Bone marrow (tissue), 2 donors: ENCODE data around the gene SLC7A5.
A peak's percentile ranks its signal among the peaks of the same experiment; 100 is the strongest.
"Not testable (repeated sequence)": the region's sequence is repeated elsewhere in the genome, so short reads cannot be mapped to it uniquely, and the experiment has no call there.

ENCODE experiments used
- DNase-seq, 2 donors: peaks; one replicate each; lab custom pipeline; 2025; lab: John Stamatoyannopoulos, UW

SLC7A5 gene

GRCh38 chr16:87822108-87822970, 47.0 kb downstream of the SLC7A5 start:
- no peak for DNase-seq

- DNase-seq = no peak
Observed at GRCh38 chr16:87821376-87822107, 47.8 kb downstream of the SLC7A5 start.

- DNase-seq = no peak
Observed at GRCh38 chr16:87819983-87820382, 49.3 kb downstream of the SLC7A5 start.

GRCh38 chr16:87819282-87819681, 50.0 kb downstream of the SLC7A5 start:
- DNase-seq = no peak

- no peak for DNase-seq
Observed at GRCh38 chr16:87818533-87819161, 50.7 kb downstream of the SLC7A5 start.

- DNase-seq = no peak
Observed at GRCh38 chr16:87817910-87818309, 51.4 kb downstream of the SLC7A5 start.

DNA sequence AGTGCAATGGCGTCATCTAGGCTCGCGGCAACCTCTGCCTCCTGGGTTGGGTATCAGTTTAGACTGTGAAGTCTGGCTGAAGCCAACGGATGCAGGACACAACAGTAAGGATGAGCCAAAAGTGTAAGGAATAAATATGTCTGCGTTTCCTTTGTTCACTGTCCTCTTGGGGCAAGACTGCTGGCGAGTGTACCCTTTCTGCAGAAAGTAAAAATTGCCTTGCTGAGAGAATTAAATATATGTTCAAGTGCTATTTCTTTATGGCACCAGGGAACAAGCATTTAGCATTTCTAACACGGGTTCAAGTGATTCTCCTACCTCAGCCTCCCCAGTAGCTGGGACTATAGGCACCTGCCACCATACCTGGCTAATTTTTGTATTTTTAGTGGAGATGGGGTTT, 51.9 kb downstream of the SLC7A5 start:
- not testable (repeated sequence) for DNase-seq

- peak in 1 of 2 donors; percentile 3 for DNase-seq
Observed at GRCh38 chr16:87816507-87817100, 52.7 kb downstream of the SLC7A5 start.

DNA sequence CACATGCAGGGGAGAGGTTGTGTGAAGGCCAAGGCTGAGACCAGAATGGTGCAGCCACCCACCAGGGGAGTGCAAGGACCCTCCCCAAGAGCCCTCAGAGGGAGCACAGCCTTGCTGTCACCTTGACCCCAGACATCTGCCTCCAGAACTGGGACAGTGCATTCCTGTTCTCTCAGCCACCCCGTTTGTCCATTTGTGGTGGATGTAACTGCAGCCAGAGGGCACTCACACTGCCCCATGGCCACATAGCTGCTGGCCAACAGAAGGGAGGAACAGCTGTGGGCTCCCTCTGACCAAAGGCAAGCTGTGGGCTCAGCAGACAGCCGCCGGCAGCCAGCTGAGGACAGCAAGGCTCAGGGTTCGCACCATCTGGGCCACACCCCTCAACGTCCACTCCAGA, 53.7 kb downstream of the SLC7A5 start:
- DNase-seq = no peak

DNA sequence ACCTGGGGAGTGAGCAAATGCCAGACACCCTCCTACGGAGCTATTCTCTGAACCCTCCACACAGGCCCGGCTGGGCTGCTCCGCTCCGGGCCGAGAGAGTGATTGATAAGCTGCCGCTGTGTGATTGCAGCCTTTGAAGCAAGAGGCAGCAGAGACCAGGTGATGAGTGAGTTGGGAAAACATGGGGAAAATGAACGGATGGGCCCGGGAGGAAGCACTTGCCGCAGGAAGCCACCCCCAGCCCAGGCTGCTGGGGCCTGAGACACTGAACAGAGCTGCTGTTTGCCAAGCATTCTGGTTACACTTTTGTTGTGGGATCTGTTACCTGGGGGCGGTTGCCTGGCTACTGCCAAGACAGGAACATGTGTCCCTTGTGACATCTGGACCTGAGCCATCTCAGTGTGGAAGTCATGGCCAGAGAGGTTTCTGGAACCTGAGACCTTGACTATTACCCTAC, 57.1 kb downstream of the SLC7A5 start:
- DNase-seq = no peak

DNA sequence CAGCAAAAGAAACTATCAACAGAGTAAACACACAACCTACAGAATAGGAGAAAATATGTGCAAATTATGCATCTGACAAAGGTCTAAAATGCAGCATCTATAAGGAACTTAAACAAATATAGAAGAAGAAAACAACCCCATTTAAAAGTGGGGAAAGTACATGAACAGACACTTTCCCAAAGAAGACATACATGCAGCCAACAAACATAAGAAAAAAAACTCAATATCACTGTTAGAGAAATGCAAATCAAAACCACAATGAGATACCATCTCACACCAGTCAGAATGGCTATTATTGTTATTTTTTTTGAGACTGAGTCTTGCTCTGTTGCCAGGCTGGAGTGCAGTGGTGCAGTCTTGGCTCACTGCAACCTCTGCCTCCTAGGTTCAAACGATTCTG, 57.9 kb downstream of the SLC7A5 start:
- not testable (repeated sequence) for DNase-seq

DNA sequence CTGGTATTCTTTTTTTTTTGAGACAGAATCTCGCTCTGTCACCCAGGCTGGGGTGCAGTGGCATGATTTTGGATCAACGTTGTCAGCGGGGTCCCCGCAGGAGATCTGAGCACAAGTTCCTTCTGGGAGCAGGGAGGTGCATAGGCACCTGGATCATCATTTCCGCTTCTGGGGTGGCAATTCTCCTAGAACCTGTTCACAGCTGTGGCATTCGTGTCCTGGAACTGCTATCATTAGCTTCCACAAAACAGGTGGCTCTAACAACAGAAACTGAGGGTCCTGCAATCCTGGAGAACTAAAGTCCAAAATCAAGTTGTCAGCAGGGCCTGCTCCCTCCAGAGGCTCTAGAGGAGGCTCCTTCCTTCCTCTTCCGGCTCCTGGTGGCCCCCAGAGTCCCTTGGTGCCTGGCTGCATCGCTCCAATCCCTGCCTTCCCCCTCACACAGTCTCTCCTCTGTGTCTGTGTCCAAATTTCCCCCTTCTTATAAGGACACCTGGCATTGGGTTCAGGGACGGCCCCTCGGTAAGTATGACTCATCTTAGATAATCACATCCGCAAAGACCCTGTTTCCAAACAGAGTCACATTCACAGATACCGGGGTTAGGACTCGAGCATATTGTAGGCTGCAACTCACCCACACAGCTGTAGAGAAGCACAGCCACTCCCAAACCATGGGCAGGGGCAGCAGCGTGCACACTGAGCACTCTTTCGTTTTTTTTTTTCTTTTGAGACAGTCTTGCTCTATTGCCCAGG, 60.0 kb downstream of the SLC7A5 start:
- peak in 1 of 2 donors; percentile 7 for DNase-seq

- no peak for DNase-seq
Observed at GRCh38 chr16:87808108-87808507, 61.2 kb downstream of the SLC7A5 start.

DNA sequence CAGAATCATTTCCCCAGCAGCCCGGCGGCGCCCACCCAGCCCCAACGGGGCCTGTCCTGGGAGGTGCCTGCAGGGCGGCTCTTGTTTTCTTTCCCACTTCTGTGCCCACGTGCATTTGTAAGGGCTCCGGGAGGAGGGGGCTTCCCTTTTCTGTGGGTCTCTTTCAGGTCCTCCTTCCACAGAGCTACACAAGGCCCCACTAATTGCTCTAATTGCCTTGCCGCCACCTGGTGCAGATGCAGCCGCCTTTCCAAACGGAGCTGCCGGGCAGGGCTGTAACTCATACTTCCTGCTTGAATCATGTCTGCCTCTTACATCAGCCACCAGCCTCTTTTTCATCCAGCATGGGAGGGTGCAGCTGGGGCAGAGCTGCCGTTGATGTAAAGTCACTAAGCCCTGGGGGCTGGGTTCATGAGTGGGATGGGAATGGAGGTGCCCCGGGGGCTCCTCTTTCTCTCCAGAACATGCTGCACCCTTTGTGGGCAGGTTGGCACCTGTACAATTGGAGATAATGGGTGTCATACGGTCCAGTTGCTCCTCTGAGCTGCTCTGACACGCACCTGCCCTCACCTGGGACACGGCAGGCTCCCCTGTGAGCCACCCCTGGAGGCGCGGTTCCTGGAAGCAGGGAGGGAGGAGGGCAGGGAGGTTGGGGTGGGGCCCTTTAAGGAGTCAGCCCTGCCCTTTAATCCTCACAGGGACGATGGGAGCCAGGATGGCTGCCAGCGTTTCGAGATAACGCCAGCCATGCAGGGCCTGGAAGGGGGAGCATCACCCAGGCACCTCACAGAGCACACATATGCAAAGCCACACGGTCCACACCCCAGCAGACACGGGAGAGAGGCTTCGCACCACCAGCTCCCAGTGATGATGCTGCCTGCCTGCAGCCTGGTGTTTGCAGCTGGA, 62.4 kb downstream of the SLC7A5 start:
- peak; percentile 38 to 85 for DNase-seq

DNA sequence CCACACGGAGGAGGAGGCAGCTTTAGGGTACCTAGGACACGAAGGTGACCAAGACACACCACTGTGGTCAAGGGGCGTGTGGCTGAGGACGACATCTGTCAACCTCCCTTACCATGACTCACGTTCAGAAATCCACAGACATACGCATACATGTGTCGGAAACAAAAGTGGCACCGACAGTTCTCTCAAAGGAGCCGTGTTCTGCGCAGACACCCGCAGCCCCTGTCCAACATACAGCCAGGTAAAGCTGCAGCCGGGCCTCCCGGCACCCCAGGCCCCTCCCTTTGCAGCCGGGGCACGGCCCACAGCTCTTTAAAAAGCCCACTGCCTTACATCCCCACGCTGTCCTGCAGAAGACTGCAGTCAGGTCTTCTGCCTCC, 63.1 kb downstream of the SLC7A5 start:
- no peak for DNase-seq

DNA sequence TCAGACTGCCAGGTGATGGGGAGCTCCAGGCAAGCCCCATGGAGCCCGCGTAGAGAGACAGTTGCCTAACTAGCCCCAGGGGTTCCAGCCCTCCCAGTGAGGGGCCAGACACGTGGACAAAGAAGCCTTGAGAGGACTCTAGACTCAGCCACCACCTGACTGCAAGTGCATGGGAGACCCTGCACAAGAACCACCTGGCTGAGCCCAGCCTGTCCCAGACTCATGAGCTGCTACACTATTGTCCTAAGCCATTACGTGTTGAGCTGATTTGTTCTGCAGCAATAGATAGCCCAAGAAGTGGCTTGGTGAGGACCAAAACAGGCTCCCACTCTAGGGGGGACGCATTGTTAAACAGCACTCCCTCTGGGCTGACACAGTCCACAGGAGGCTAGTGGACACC, 65.9 kb downstream of the SLC7A5 start:
- DNase-seq = no peak

- no peak for DNase-seq
Observed at GRCh38 chr16:87802670-87803069, 66.6 kb downstream of the SLC7A5 start.

DNA sequence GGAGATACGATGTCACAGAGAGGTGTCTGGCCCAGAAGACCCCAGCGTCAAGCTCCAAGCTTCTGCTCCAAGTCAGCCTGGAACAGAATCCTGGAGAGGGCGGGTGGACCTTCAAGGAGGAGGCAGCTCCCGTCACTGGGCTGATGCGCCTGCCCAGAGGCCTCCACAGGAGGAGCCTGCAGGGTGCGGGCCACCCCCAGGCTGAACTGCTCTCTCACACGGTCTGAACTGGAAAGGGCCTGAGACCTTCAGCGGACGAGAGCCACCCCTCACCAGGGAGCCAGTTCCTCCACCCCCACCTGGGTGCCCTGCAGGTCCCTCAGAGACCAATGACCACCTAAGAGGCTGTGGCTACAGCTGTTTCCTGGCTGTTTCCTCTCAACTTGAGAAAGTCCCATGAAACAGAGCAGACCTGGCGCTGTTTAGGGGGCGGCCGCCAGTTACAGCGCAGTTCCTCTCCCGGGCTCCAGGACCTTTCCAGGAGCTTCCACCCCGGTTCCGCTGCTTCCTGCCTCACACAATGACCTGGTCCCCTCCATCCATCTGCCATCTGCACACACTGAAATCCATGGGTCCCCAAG, 67.5 kb downstream of the SLC7A5 start:
- no peak for DNase-seq

DNA sequence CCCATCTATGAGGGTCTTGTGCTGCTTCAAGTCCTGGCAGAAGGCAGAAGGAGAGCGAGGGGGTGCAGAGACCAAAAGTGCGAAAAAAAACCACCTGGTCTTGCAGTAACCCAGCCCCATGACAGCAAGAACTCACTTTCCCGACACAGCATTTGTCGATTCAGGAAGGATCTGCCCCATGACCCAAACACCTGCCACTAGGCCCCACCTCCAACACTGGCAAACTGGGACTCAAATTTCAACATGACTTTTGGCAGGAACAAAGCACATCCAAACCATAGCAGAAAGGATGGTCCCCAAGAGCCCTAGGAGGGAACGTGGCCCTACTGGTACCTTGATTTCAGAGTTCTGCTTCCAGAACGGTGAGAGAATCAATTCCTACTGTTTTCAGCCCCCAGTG, 68.8 kb downstream of the SLC7A5 start:
- DNase-seq = no peak

- DNase-seq = no peak
Observed at GRCh38 chr16:87795336-87795735, 74.0 kb downstream of the SLC7A5 start.
